SK-N-SH (cell line): ENCODE data around the gene PCDHB10. TPM values are rescaled to one million over a fixed set of nuclear protein-coding genes. Genes with fewer than 3 reads are reported as not detected.

Experiments
- CTCF ChIA-PET: fragments of 300-600, 350-600 bp; formaldehyde crosslinking; extraction: SDS; loops from one replicate; lab custom pipeline; 2021; lab: Yijun Ruan, JAX
- POLR2A ChIA-PET: fragments of 350-600 bp; sonication (Branson Sonifier 250); formaldehyde crosslinking; extraction: SDS; loops from one replicate; lab custom pipeline; 2020; ENCODE audit warnings: antibody characterized with exemption, inconsistent platforms; lab: Yijun Ruan, JAX
- DNase-seq: peaks from one replicate; pipeline ENCODE4 v3.0.0; 2012
- H2AFZ ChIP-seq: fragments of 200-600 bp; sonication (generic); 2 replicates; pipeline ENCODE4 v1.8.1; 2016; ENCODE audit warnings: antibody characterized with exemption, mild to moderate bottlenecking, low read depth
- H3F3A ChIP-seq: fragments of 200-600 bp; sonication (generic); replicated peaks from 2 replicates; pipeline ENCODE3; 2016; ENCODE audit warnings: antibody characterized with exemption, mild to moderate bottlenecking; ENCODE audit not compliant: insufficient read depth
- H3K27ac ChIP-seq, 2 experiments: fragments of 200-500 bp in 1 of 2; fragments of 200-600 bp in 1 of 2; sonication (Bioruptor generic) in 1 of 2; sonication (generic), shearing (Covaris generic) in 1 of 2; 2 replicates each; pipeline versions ENCODE4 v1.5.1 to v1.6.1; 2014 to 2016; ENCODE audit warnings: low read depth in 2 of 2, inconsistent platforms in 1 of 2, low read length in 1 of 2, mild to moderate bottlenecking in 1 of 2, mixed read lengths in 1 of 2
- H3K27me3 ChIP-seq: fragments of 200-600 bp; sonication (generic), shearing (Covaris generic); 2 replicates; pipeline ENCODE4 v1.6.1; 2016; ENCODE audit warnings: mixed run types; ENCODE audit not compliant: insufficient read depth
- H3K36me3 ChIP-seq, 2 experiments: fragments of 200-500 bp in 1 of 2; fragments of 200-600 bp in 1 of 2; sonication (Bioruptor generic) in 1 of 2; sonication (generic) in 1 of 2; replicated peaks in 1 of 2; 2 replicates each; pipeline versions ENCODE3 to v1.5.1; 2014 to 2016; ENCODE audit warnings: low read length in 1 of 2, mild to moderate bottlenecking in 1 of 2; ENCODE audit not compliant: insufficient read depth in 2 of 2, control insufficient read depth in 1 of 2
- H3K4me1 ChIP-seq, 2 experiments: fragments of 200-500 bp in 1 of 2; fragments of 200-600 bp in 1 of 2; sonication (Bioruptor generic) in 1 of 2; sonication (generic), shearing (Covaris generic) in 1 of 2; 2 replicates each; pipeline versions ENCODE4 v1.5.1 to v1.6.1; 2014 to 2016; ENCODE audit warnings: low read depth in 1 of 2, low read length in 1 of 2, mixed run types in 1 of 2; ENCODE audit not compliant: insufficient read depth in 2 of 2, control insufficient read depth in 1 of 2
- H3K4me2 ChIP-seq: fragments of 200-600 bp; sonication (generic), shearing (Covaris generic); 2 replicates; pipeline ENCODE4 v1.6.1; 2017; ENCODE audit warnings: mixed run types
- H3K4me3 ChIP-seq, 2 experiments: fragments of 200-500 bp in 1 of 2; fragments of 200-600 bp in 1 of 2; sonication (Bioruptor generic) in 1 of 2; sonication (generic), shearing (Covaris generic) in 1 of 2; 2 replicates each; pipeline versions ENCODE4 v1.5.1 to v1.8.1; 2014 to 2016; ENCODE audit warnings: low read depth in 2 of 2, inconsistent platforms in 1 of 2, low read length in 1 of 2, mild to moderate bottlenecking in 1 of 2, mixed read lengths in 1 of 2, moderate library complexity in 1 of 2
- H3K79me2 ChIP-seq: fragments of 200-600 bp; sonication (generic); 2 replicates; pipeline ENCODE4 v1.8.1; 2017; ENCODE audit warnings: mild to moderate bottlenecking; ENCODE audit not compliant: insufficient read depth
- H3K9ac ChIP-seq: fragments of 200-600 bp; sonication (generic); 2 replicates; pipeline ENCODE4 v1.6.1; 2017; ENCODE audit warnings: mixed run types
- H3K9me2 ChIP-seq: fragments of 200-600 bp; sonication (generic); 2 replicates; pipeline ENCODE4 v1.6.1; 2017; ENCODE audit warnings: mixed run types
- H3K9me3 ChIP-seq: fragments of 200-600 bp; sonication (generic); 2 replicates; pipeline ENCODE4 v1.6.1; 2017; ENCODE audit warnings: mixed run types, mild to moderate bottlenecking, moderate library complexity
- H4K20me1 ChIP-seq: fragments of 200-600 bp; sonication (generic); 2 replicates; pipeline ENCODE4 v1.6.1; 2017; ENCODE audit warnings: mild to moderate bottlenecking, mixed run types; ENCODE audit not compliant: insufficient read depth
- CHD2 ChIP-seq: fragments of 150-350 bp; IDR thresholded peaks from 2 replicates; pipeline ENCODE4 v1.6.1; 2018; ENCODE audit warnings: low read length; ENCODE audit not compliant: partially characterized antibody
- ELF1 ChIP-seq: IDR thresholded peaks from 2 replicates; pipeline ENCODE4 v1.4.0; 2012
- FOXM1 ChIP-seq: IDR thresholded peaks from 2 replicates; pipeline ENCODE4 v1.4.0; 2012; ENCODE audit warnings: low read depth, mild to moderate bottlenecking
- JUND ChIP-seq: IDR thresholded peaks from 2 replicates; pipeline ENCODE4 v1.4.0; 2012
- RCOR1 ChIP-seq: fragments of 150-350 bp; IDR thresholded peaks from 2 replicates; pipeline ENCODE4 v1.6.1; 2017; ENCODE audit warnings: antibody characterized with exemption, low read length
- RFX5 ChIP-seq: IDR thresholded peaks from 2 replicates; pipeline ENCODE4 v1.6.1; 2012; ENCODE audit warnings: mild to moderate bottlenecking, improper control_type of control experiment, low read length
- RXRA ChIP-seq: IDR thresholded peaks from 2 replicates; pipeline ENCODE4 v1.4.0; 2012; ENCODE audit warnings: low read depth, mild to moderate bottlenecking, borderline replicate concordance
- SIN3A ChIP-seq: IDR thresholded peaks from 2 replicates; pipeline ENCODE4 v1.6.1; 2012; ENCODE audit warnings: low read depth, mild to moderate bottlenecking, low read length, moderate library complexity, borderline replicate concordance
- SMC3 ChIP-seq: IDR thresholded peaks from 2 replicates; pipeline ENCODE4 v1.6.1; 2012; ENCODE audit warnings: low read depth, low read length, improper control_type of control experiment
- TAF1 ChIP-seq: IDR thresholded peaks from 2 replicates; pipeline ENCODE4 v1.6.1; 2012; ENCODE audit warnings: low read depth, mild to moderate bottlenecking, low read length, moderate library complexity, borderline replicate concordance
- TCF12 ChIP-seq: IDR thresholded peaks from 2 replicates; pipeline ENCODE4 v1.4.0; 2012
- TEAD4 ChIP-seq: IDR thresholded peaks from 2 replicates; pipeline ENCODE4 v1.4.0; 2012; ENCODE audit warnings: mild to moderate bottlenecking, borderline replicate concordance; ENCODE audit not compliant: insufficient read depth
- YY1 ChIP-seq: IDR thresholded peaks from 2 replicates; pipeline ENCODE4 v1.4.0; 2012; ENCODE audit warnings: low read depth, mild to moderate bottlenecking
- WGBS: methylation state at CpG from one replicate; pipeline ENCODE4 v1.1.6; 2017; ENCODE audit warnings: low lambda C conversion rate; 5-methylcytosine and 5-hydroxymethylcytosine counted together
- polyA plus RNA-seq, 3 experiments: library from polyadenylated mRNA; depleted of rRNA; stranded (reverse); fragments of >200 nt; gene quantifications; 2 replicates each; pipeline ENCODE4 v1.2.3, GENCODE V29; 2012
- TF ChIP-seq, protein P1 (sequence below): IDR thresholded peaks from 2 replicates; pipeline ENCODE4 v1.4.0; 2012; ENCODE audit warnings: low read depth, borderline replicate concordance
- TF ChIP-seq, protein P2 (sequence below): IDR thresholded peaks from 2 replicates; pipeline ENCODE4 v1.4.0; 2012; ENCODE audit warnings: low read depth, borderline replicate concordance

Gene PCDHB10
- polyA plus RNA-seq, 1 of the 3 experiments (the other 2 are of a cell fraction) = 1.5 TPM

DNA sequence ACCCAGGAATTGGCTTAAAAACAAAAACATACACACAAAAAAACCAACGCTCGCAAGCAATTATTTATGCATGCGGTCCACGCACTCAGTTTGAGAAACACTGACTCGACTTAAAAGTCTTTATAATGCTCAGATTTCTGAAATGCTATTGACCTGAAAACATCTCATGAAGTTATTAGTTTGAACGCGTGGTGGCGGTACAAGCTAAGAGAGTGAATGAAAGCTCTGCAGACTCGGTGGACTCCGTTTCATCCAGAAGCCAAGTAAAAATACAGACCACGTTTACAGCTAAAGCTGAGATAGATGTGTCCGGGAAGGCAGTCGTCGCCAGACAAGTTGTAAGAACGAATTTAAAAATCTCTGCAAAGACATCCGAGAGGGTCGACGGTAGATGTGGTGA, 42.3 kb upstream of the PCDHB10 start, which contains the start of gene PCDHB6 (continued):
- TF ChIP-seq, protein P1, sequence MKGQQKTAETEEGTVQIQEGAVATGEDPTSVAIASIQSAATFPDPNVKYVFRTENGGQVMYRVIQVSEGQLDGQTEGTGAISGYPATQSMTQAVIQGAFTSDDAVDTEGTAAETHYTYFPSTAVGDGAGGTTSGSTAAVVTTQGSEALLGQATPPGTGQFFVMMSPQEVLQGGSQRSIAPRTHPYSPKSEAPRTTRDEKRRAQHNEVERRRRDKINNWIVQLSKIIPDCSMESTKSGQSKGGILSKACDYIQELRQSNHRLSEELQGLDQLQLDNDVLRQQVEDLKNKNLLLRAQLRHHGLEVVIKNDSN = no peak
- TF ChIP-seq SMC3 (peak; percentile 37), RCOR1 (no peak), RFX5 (no peak)

DNA sequence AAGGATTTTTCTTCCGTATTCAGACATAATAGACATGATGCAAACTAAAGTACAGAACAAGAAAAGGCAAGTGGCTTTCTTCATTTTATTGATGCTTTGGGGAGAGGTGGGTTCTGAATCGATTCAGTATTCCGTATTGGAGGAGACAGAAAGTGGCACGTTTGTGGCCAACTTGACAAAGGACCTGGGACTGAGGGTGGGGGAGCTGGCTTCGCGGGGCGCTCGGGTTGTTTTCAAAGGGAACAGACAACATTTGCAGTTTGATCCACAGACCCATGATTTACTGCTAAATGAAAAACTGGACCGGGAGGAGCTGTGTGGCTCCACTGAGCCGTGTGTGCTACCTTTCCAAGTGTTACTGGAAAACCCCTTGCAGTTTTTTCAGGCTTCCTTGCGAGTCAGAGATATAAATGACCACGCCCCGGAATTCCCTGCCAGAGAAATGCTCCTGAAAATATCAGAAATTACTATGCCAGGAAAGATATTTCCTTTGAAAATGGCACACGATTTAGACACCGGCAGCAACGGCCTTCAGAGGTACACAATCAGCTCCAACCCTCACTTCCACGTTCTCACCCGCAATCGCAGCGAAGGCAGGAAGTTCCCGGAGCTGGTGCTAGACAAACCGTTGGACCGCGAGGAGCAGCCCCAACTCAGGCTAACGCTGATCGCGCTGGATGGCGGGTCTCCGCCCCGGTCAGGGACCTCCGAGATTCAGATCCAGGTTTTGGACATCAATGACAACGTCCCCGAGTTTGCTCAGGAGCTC, 41.7 kb upstream of the PCDHB10 start:
- peak overlapping the region; percentile 93 for H2AFZ ChIP-seq
- TF ChIP-seq TAF1 (no peak), YY1 (no peak), ELF1 (no peak), TEAD4 (no peak), FOXM1 (no peak), SIN3A (no peak), CHD2 (no peak), JUND (no peak), TCF12 (no peak), RXRA (no peak)
- TF ChIP-seq, protein P2, sequence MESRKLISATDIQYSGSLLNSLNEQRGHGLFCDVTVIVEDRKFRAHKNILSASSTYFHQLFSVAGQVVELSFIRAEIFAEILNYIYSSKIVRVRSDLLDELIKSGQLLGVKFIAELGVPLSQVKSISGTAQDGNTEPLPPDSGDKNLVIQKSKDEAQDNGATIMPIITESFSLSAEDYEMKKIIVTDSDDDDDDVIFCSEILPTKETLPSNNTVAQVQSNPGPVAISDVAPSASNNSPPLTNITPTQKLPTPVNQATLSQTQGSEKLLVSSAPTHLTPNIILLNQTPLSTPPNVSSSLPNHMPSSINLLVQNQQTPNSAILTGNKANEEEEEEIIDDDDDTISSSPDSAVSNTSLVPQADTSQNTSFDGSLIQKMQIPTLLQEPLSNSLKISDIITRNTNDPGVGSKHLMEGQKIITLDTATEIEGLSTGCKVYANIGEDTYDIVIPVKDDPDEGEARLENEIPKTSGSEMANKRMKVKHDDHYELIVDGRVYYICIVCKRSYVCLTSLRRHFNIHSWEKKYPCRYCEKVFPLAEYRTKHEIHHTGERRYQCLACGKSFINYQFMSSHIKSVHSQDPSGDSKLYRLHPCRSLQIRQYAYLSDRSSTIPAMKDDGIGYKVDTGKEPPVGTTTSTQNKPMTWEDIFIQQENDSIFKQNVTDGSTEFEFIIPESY = no peak
- peak overlapping the region; percentile 72 for H3K4me2 ChIP-seq
- no peaks in the 10 kb centered on the region for H3K36me3 ChIP-seq
- H3K9ac ChIP-seq = peak overlapping the region; percentile 32; the same call in 1 of the 2 replicates
- WGBS = 32% methylated on average over 24 of the region's 33 CpGs
- H3K4me3 ChIP-seq = peak overlapping the region; percentile 54 to 65
- ChIA-PET POLR2A (interaction anchor here (0.9 to 1.2 kb wide), 2 partner anchors 28 to 411 kb away, joined by 3 to 5 read pairs; partner anchors contain the start of gene PCDHB4), CTCF (interaction anchor here (0.6 to 2.0 kb wide), 30 partner anchors 9 to 415 kb away, joined by 3 to 15 read pairs (median 4); partner anchors contain the start of genes PCDHA1, PCDHA4, PCDHA8 and PCDHB14)
- H3K4me1 ChIP-seq = no peaks in the 10 kb centered on the region
- H3K9me3 ChIP-seq = peaks cover 4% of the 10 kb centered on the region; the same call in 1 of the 2 replicates
- H3F3A ChIP-seq = no peaks in the 10 kb centered on the region
- H3K9me2 ChIP-seq = no peaks in the 10 kb centered on the region
- DNase-seq = peak; percentile 51
- H4K20me1 ChIP-seq = no peaks in the 10 kb centered on the region
- H3K27me3 ChIP-seq = no peaks in the 10 kb centered on the region
- peak overlapping the region in 1 of 2 experiments; percentile 53; a peak in 1 of 4 replicates for H3K27ac ChIP-seq
- no peaks in the 10 kb centered on the region for H3K79me2 ChIP-seq
